SU-DHL-6 (cell line): Measurements from ENCODE around the gene CRISP3.

Source experiments
- H2AFZ ChIP-seq: fragments of 200-600 bp; sonication (generic); 2 replicates; pipeline ENCODE4 v1.6.1; 2014; ENCODE audit warnings: low read depth, mild to moderate bottlenecking, moderate library complexity, mixed read lengths, antibody characterized with exemption, low read length; ENCODE audit not compliant: severe bottlenecking
- H3F3A ChIP-seq: fragments of 200-600 bp; shearing (Covaris generic); 2 replicates; pipeline ENCODE4 v1.6.0; 2016; ENCODE audit warnings: antibody characterized with exemption, mild to moderate bottlenecking; ENCODE audit not compliant: insufficient read depth
- H3K27ac ChIP-seq: fragments of 200-600 bp; sonication (generic); 2 replicates; pipeline ENCODE4 v1.5.1; 2016; ENCODE audit warnings: low read depth, mild to moderate bottlenecking, low read length, moderate library complexity, mixed read lengths
- H3K27me3 ChIP-seq: fragments of 200-600 bp; sonication (generic), shearing (Covaris generic); 2 replicates; pipeline ENCODE4 v1.6.0; 2014; ENCODE audit warnings: mild to moderate bottlenecking, low read length
- H3K36me3 ChIP-seq: fragments of 200-600 bp; sonication (generic); 2 replicates; pipeline ENCODE4 v1.6.1; 2014; ENCODE audit warnings: mild to moderate bottlenecking, low read length, mixed read lengths
- H3K4me2 ChIP-seq: fragments of 300-600, 200-600 bp; shearing (Covaris generic), sonication (generic); 2 replicates; pipeline ENCODE4 v1.6.0; 2014; ENCODE audit warnings: low read length, low read depth, mild to moderate bottlenecking; ENCODE audit not compliant: poor library complexity, severe bottlenecking
- H3K4me3 ChIP-seq: fragments of 200-600 bp; sonication (generic); 2 replicates; pipeline ENCODE4 v1.5.1; 2014; ENCODE audit warnings: antibody characterized with exemption, low read length, mild to moderate bottlenecking, mixed read lengths; ENCODE audit not compliant: insufficient read depth, poor library complexity, severe bottlenecking
- H3K79me2 ChIP-seq: fragments of 200-600 bp; sonication (generic); 2 replicates; pipeline ENCODE4 v1.6.1; 2014; ENCODE audit warnings: mild to moderate bottlenecking, low read length, moderate library complexity; ENCODE audit not compliant: insufficient read depth
- H3K9ac ChIP-seq: fragments of 200-600 bp; sonication (generic); 2 replicates; pipeline ENCODE4 v1.7.0; 2014; ENCODE audit warnings: mild to moderate bottlenecking, low read length
- H3K9me2 ChIP-seq: fragments of 200-600 bp; sonication (generic); replicated peaks from 2 replicates; pipeline ENCODE4 v1.6.1; 2014; ENCODE audit warnings: low read length; ENCODE audit not compliant: insufficient read depth
- H3K9me3 ChIP-seq: fragments of 200-600 bp; sonication (generic); 2 replicates; pipeline ENCODE4 v1.6.1; 2014; ENCODE audit warnings: low read length, mixed read lengths; ENCODE audit not compliant: insufficient read depth
- H4K20me1 ChIP-seq: fragments of 200-600 bp; sonication (generic); 2 replicates; pipeline ENCODE4 v1.6.1; 2014; ENCODE audit warnings: low read depth, mild to moderate bottlenecking, antibody characterized with exemption, low read length, moderate library complexity, mixed read lengths
- EZH2phosphoT487 ChIP-seq: fragments of 200-600 bp; sonication (generic), shearing (Covaris generic); conservative IDR thresholded peaks from 2 replicates; pipeline ENCODE4 v1.6.1; 2018; ENCODE audit warnings: mild to moderate bottlenecking, antibody characterized with exemption, low read length, moderate library complexity, mixed read lengths
- TF ChIP-seq, protein P1 (sequence below): fragments of 200-600 bp; sonication (generic); IDR thresholded peaks from one replicate; pipeline ENCODE4 v1.5.1; 2017; ENCODE audit warnings: antibody characterized with exemption, mild to moderate bottlenecking, low read length, moderate library complexity; ENCODE audit not compliant: insufficient read depth, poor library complexity, severe bottlenecking

CRISP3 gene, protein sequence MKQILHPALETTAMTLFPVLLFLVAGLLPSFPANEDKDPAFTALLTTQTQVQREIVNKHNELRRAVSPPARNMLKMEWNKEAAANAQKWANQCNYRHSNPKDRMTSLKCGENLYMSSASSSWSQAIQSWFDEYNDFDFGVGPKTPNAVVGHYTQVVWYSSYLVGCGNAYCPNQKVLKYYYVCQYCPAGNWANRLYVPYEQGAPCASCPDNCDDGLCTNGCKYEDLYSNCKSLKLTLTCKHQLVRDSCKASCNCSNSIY

DNA sequence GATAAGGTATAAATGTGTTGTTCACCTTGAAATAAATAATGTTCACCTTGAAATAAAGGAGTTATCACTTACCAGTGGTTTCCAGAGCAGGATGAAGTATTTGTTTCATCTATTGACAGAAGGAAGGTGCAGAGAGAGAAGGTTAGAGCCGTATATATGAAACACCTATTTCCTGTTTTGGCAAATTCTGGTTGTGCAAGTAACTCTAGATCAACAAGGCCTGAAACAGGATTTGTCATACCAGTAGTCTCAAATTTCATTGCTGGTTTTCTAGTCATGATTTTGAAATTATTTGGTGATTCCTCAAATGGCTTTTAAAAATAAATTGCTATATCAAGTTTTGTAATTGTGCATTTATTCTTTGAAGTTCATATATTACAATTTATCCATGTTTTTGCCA lies at the start of gene CRISP3:
CRISP3 (minus strand) TSS at position 130 of the 400 bp plus-strand sequence; CDS start at position 109, 21 bp downstream.
- TF ChIP-seq EZH2phosphoT487 = no peak
- TF ChIP-seq, protein P1, sequence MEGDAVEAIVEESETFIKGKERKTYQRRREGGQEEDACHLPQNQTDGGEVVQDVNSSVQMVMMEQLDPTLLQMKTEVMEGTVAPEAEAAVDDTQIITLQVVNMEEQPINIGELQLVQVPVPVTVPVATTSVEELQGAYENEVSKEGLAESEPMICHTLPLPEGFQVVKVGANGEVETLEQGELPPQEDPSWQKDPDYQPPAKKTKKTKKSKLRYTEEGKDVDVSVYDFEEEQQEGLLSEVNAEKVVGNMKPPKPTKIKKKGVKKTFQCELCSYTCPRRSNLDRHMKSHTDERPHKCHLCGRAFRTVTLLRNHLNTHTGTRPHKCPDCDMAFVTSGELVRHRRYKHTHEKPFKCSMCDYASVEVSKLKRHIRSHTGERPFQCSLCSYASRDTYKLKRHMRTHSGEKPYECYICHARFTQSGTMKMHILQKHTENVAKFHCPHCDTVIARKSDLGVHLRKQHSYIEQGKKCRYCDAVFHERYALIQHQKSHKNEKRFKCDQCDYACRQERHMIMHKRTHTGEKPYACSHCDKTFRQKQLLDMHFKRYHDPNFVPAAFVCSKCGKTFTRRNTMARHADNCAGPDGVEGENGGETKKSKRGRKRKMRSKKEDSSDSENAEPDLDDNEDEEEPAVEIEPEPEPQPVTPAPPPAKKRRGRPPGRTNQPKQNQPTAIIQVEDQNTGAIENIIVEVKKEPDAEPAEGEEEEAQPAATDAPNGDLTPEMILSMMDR = no peak
- no peaks in the 10 kb centered on the region for H3K9me2 ChIP-seq
- H3K27ac ChIP-seq = no peak within 1 kb of the TSS
- no peaks in the 10 kb centered on the region for H3K27me3 ChIP-seq
- H3K4me2 ChIP-seq = no peak within 1 kb of the TSS
- H3K4me3 ChIP-seq = no peak within 1 kb of the TSS
- 0 out of 2 replicates have a peak, but pooled peaks cover 3% of the 10 kb centered on the region for H4K20me1 ChIP-seq
- H3K36me3 ChIP-seq = no peaks in the 10 kb centered on the region
- no peaks in the 10 kb centered on the region for H3K79me2 ChIP-seq
- H3F3A ChIP-seq = no peaks in the 10 kb centered on the region
- no peaks in the 10 kb centered on the region for H3K9me3 ChIP-seq
- no peak within 1 kb of the TSS for H3K9ac ChIP-seq
- H2AFZ ChIP-seq = no peak within 1 kb of the TSS

DNA sequence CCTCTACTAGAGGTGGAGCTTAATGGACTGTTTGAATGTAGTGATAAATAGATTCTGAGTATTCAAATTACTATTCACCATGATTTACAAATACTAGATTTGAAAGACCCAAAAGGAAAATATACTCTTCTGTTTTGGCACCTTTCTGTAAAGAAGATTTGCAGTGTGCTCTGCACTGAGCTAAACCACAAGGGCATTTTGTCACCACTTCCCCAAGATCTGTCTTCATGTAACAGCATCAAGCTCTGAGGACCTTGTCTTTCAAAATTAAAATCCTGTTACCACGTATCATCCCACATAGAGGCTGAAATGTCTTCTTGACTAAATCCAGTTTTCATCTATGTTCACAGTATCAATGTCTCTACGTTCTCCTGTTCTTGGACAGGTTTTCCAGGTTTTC lies 46.2 kb upstream of the CRISP3 start:
- H3K36me3 ChIP-seq = no peaks in the 10 kb centered on the region
- H3K9me2 ChIP-seq = no peaks in the 10 kb centered on the region
- H3K4me3 ChIP-seq = no peak overlapping the region
- no peaks in the 10 kb centered on the region for H4K20me1 ChIP-seq
- no peak overlapping the region for H2AFZ ChIP-seq
- H3K9me3 ChIP-seq = no peaks in the 10 kb centered on the region
- no peak overlapping the region for H3K27ac ChIP-seq
- no peak overlapping the region for H3K9ac ChIP-seq
- H3F3A ChIP-seq = no peaks in the 10 kb centered on the region
- H3K79me2 ChIP-seq = no peaks in the 10 kb centered on the region
- TF ChIP-seq, protein P1 = no peak
- TF ChIP-seq EZH2phosphoT487 = no peak
- no peaks in the 10 kb centered on the region for H3K27me3 ChIP-seq
- no peak overlapping the region for H3K4me2 ChIP-seq

DNA sequence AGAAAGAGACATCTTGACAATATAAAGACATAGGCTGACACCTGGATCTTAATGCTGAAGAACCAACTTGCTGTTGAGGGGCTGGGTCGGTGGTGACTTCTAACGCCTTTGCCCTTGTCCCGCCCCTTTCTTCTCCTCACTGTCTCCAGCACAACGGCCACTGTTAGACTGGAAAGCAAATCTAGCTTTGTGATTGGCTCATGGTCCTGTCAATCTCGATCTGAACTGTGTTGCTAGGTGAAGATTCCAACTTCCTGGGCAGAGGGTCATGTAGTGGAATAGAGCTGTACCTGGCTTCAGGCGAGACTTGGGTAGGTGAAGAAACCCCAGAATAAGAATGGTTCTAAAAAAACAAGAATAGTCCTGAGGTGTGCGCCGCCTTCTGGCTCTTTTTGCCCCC lies 43.0 kb upstream of the CRISP3 start, which contains the start of gene PGK2:
PGK2 (minus strand) TSS at position 110 of the 400 bp plus-strand sequence; CDS start at position 12, 98 bp downstream.
- Histone ChIP-seq H2AFZ (no peak within 1 kb of the TSS), H3K27ac (no peak within 1 kb of the TSS), H3K4me2 (no peak within 1 kb of the TSS)

More for the DNA sequence above, 43.0 kb upstream of the CRISP3 start, which contains the start of gene PGK2:
- Histone ChIP-seq H3K9me3 (no peaks in the 10 kb centered on the region), H3K27me3 (no peaks in the 10 kb centered on the region), H3K4me3 (no peak within 1 kb of the TSS), H3F3A (no peaks in the 10 kb centered on the region), H3K36me3 (no peaks in the 10 kb centered on the region), H3K9me2 (no peaks in the 10 kb centered on the region), H3K79me2 (no peaks in the 10 kb centered on the region), H3K9ac (no peak within 1 kb of the TSS), H4K20me1 (no peaks in the 10 kb centered on the region)
- no peak for TF ChIP-seq EZH2phosphoT487
- TF ChIP-seq, protein P1 = no peak
